ENCODE results near the gene BMP5. TPM values are rescaled to one million over a fixed set of nuclear protein-coding genes. Genes with fewer than 3 reads are reported as not detected.

Gene BMP5
- total and polyA plus RNA-seq, 4 donors = 1.2 to 88.7 (median 6.4) TPM

- H3K27ac ChIP-seq (ENCODE audit: low read depth in 1 of 2, low read length in 1 of 2) = no peak overlapping the region
- H3K9ac ChIP-seq (ENCODE audit: insufficient read depth in 1 of 2, low read length in 2 of 2) = no peak overlapping the region
- DNase-seq = no peak
- peaks cover 0 to 27% (median 4%) of the 10 kb centered on the region in 5 donors for H3K4me1 ChIP-seq (ENCODE audit: control insufficient read depth in 5 of 5, insufficient read depth in 5 of 5, low read length in 5 of 5)
- H3K9me3 ChIP-seq (ENCODE audit: control insufficient read depth in 4 of 4, insufficient read depth in 3 of 4, low read length in 3 of 4) = no peaks in the 10 kb centered on the region
- H3K27me3 ChIP-seq (ENCODE audit: control insufficient read depth in 3 of 3, insufficient read depth in 3 of 3, low read length in 2 of 3) = no peaks in the 10 kb centered on the region
- no peak overlapping the region for H3K4me3 ChIP-seq
- no peak for ATAC-seq (ENCODE audit: insufficient read depth, low FRiP score)
- no peak for TF ChIP-seq CTCF (IDR thresholded peaks at IDR 0.05; ENCODE audit: control extremely low read depth, extremely low read depth)
- peaks cover 0 to 4% (median 0%) of the 10 kb centered on the region in 4 donors for H3K36me3 ChIP-seq (ENCODE audit: control insufficient read depth in 4 of 4, insufficient read depth in 4 of 4, low read length in 4 of 4)
These were observed 36.3 kb downstream of the BMP5 start for GRCh38 chr6:55839080-55839479.

- 63 to 74% methylated on average over 4 of the region's 4 CpGs for WGBS, 2 donors
- ATAC-seq (ENCODE audit: insufficient read depth, low FRiP score) = no peak
- Histone ChIP-seq H3K4me3 (no peak overlapping the region), H3K27ac (ENCODE audit: low read depth in 1 of 2, low read length in 1 of 2) (no peak overlapping the region), H3K4me1 (ENCODE audit: control insufficient read depth in 5 of 5, insufficient read depth in 5 of 5, low read length in 5 of 5) (peaks cover 0 to 18% (median 4%) of the 10 kb centered on the region in 5 donors), H3K9ac (ENCODE audit: insufficient read depth in 1 of 2, low read length in 2 of 2) (no peak overlapping the region), H3K27me3 (ENCODE audit: control insufficient read depth in 3 of 3, insufficient read depth in 3 of 3, low read length in 2 of 3) (no peaks in the 10 kb centered on the region), H3K36me3 (ENCODE audit: control insufficient read depth in 4 of 4, insufficient read depth in 4 of 4, low read length in 4 of 4) (peaks cover 0 to 2% (median 0%) of the 10 kb centered on the region in 4 donors), H3K9me3 (ENCODE audit: control insufficient read depth in 4 of 4, insufficient read depth in 3 of 4, low read length in 3 of 4) (no peaks in the 10 kb centered on the region)
- DNase-seq = no peak
- TF ChIP-seq CTCF (IDR thresholded peaks at IDR 0.05; ENCODE audit: control extremely low read depth, extremely low read depth) = no peak
These were observed 38.4 kb downstream of the BMP5 start for GRCh38 chr6:55836945-55837344.

GRCh38 chr6:55836481-55836880 lies 38.9 kb downstream of the BMP5 start:
- 41 to 56% methylated on average over 3 of the region's 3 CpGs for WGBS, 2 donors
- no peak overlapping the region for H3K4me3 ChIP-seq
- H3K36me3 ChIP-seq (ENCODE audit: control insufficient read depth in 4 of 4, insufficient read depth in 4 of 4, low read length in 4 of 4) = peaks cover 0 to 3% (median 0%) of the 10 kb centered on the region in 4 donors
- TF ChIP-seq CTCF (IDR thresholded peaks at IDR 0.05; ENCODE audit: control extremely low read depth, extremely low read depth) = no peak
- no peaks in the 10 kb centered on the region for H3K9me3 ChIP-seq (ENCODE audit: control insufficient read depth in 4 of 4, insufficient read depth in 3 of 4, low read length in 3 of 4)
- H3K4me1 ChIP-seq (ENCODE audit: control insufficient read depth in 5 of 5, insufficient read depth in 5 of 5, low read length in 5 of 5) = peaks cover 0 to 18% (median 4%) of the 10 kb centered on the region in 5 donors
- DNase-seq = peak; percentile 50 to 84 (median 73)
- H3K9ac ChIP-seq (ENCODE audit: insufficient read depth in 1 of 2, low read length in 2 of 2) = no peak overlapping the region
- ATAC-seq (ENCODE audit: insufficient read depth, low FRiP score) = no peak
- no peak overlapping the region for H3K27ac ChIP-seq (ENCODE audit: low read depth in 1 of 2, low read length in 1 of 2)
- no peaks in the 10 kb centered on the region for H3K27me3 ChIP-seq (ENCODE audit: control insufficient read depth in 3 of 3, insufficient read depth in 3 of 3, low read length in 2 of 3)

GRCh38 chr6:55835220-55835619 lies 40.2 kb downstream of the BMP5 start:
- 74 to 95% methylated on average over 1 of the region's 1 CpG for WGBS, 2 donors
- Histone ChIP-seq H3K9me3 (ENCODE audit: control insufficient read depth in 4 of 4, insufficient read depth in 3 of 4, low read length in 3 of 4) (no peaks in the 10 kb centered on the region), H3K27ac (ENCODE audit: low read depth in 1 of 2, low read length in 1 of 2) (no peak overlapping the region), H3K4me1 (ENCODE audit: control insufficient read depth in 5 of 5, insufficient read depth in 5 of 5, low read length in 5 of 5) (peaks cover 0 to 18% (median 4%) of the 10 kb centered on the region in 5 donors), H3K4me3 (no peak overlapping the region), H3K9ac (ENCODE audit: insufficient read depth in 1 of 2, low read length in 2 of 2) (no peak overlapping the region), H3K27me3 (ENCODE audit: control insufficient read depth in 3 of 3, insufficient read depth in 3 of 3, low read length in 2 of 3) (no peaks in the 10 kb centered on the region), H3K36me3 (ENCODE audit: control insufficient read depth in 4 of 4, insufficient read depth in 4 of 4, low read length in 4 of 4) (peaks cover 0 to 3% (median 0%) of the 10 kb centered on the region in 4 donors)
- no peak for TF ChIP-seq CTCF (IDR thresholded peaks at IDR 0.05; ENCODE audit: control extremely low read depth, extremely low read depth)
- no peak for ATAC-seq (ENCODE audit: insufficient read depth, low FRiP score)
- DNase-seq = no peak

Data from lung (tissue), 12 donors.